IPS-20b (cell line): Measurements from ENCODE around the gene PLCB2.

ENCODE experiments used
- H3K27ac ChIP-seq: one replicate; pipeline ENCODE4 v1.5.1; 2013; ENCODE audit warnings: low read length
- H3K27me3 ChIP-seq: 2 replicates; pipeline ENCODE4 v1.6.1; 2013; ENCODE audit warnings: mild to moderate bottlenecking, low read length, inconsistent platforms; ENCODE audit not compliant: insufficient read depth
- H3K36me3 ChIP-seq: 2 replicates; pipeline ENCODE4 v1.6.1; 2013; ENCODE audit warnings: low read depth, mild to moderate bottlenecking, inconsistent platforms, low read length, moderate library complexity; ENCODE audit not compliant: insufficient read depth
- H3K4me1 ChIP-seq: 2 replicates; pipeline ENCODE4 v1.6.1; 2013; ENCODE audit warnings: mild to moderate bottlenecking, control low read depth, inconsistent platforms, low read length, moderate library complexity; ENCODE audit not compliant: insufficient read depth
- H3K4me3 ChIP-seq: 2 replicates; pipeline ENCODE4 v1.5.1; 2013; ENCODE audit warnings: mild to moderate bottlenecking, low read length, inconsistent platforms
- H3K9ac ChIP-seq: 2 replicates; pipeline ENCODE4 v1.6.1; 2013; ENCODE audit warnings: low read depth, mild to moderate bottlenecking, inconsistent platforms, low read length, moderate library complexity
- H3K9me3 ChIP-seq: 2 replicates; pipeline ENCODE4 v1.6.1; 2013; ENCODE audit warnings: mild to moderate bottlenecking, low read depth, low read length, inconsistent platforms; ENCODE audit not compliant: insufficient read depth

The PLCB2 gene

GRCh38 chr15:40307421-40308211 lies at the start of gene PLCB2:
PLCB2 (minus strand) TSS chr15:40307935; CDS start chr15:40307672, 263 bp downstream.
- no peak within 1 kb of the TSS for H3K27ac ChIP-seq
- H3K4me3 ChIP-seq = no peak within 1 kb of the TSS
- peaks cover 22% of the 10 kb centered on the region for H3K27me3 ChIP-seq
- no peaks in the 10 kb centered on the region for H3K36me3 ChIP-seq
- H3K4me1 ChIP-seq = peaks cover 20% of the 10 kb centered on the region; the same call in 1 of the 2 replicates
- H3K9me3 ChIP-seq = no peaks in the 10 kb centered on the region
- no peak within 1 kb of the TSS for H3K9ac ChIP-seq

DNA sequence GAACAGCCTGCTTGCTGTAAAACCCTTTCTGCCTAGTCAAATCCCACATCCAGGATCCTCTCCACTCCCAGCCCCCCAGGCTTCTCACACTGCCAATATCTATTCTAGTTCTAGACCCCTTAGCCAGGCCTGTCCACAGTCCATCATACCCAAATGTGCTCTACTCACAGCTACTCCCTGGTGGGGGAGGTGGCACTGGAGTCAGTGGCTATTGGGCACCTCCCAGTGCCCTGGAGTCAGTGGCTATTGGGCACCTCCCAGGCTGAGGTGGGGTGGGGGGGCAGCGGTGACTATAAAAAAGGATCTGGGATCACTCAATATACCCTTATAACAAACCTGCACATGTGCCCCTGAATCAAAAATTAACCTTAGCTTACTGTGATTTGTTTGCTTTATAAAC lies 49.5 kb upstream of the PLCB2 start:
- Histone ChIP-seq H3K36me3 (no peaks in the 10 kb centered on the region), H3K4me3 (peak overlapping the region; percentile 79; the same call in 1 of the 2 replicates), H3K27ac (no peak overlapping the region), H3K9ac (no peak overlapping the region), H3K4me1 (peaks cover 13% of the 10 kb centered on the region), H3K9me3 (no peaks in the 10 kb centered on the region), H3K27me3 (peaks cover 70% of the 10 kb centered on the region)

DNA sequence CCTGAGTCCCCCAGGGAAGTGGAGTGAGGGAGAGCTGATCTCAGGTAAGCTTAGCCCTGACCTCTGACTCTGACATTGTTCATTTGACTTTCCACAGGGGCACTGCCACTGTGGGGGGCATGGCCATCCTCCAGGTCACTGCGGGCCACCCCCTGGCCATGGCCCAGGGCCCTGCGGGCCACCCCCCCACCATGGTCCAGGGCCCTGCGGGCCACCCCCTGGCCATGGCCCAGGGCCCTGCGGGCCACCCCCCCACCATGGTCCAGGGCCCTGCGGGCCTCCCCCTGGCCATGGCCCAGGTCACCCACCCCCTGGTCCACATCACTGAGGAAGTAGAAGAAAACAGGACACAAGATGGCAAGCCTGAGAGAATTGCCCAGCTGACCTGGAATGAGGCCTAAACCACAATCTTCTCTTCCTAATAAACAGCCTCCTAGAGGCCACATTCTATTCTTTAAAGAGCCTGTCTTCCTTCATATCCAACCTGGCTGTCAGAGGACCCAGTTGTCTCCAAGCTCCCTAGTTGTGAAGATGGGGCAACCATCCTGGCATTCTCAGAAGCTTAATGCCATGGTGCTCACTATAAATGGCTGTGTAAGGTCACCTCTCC lies 48.3 kb upstream of the PLCB2 start:
- no peak overlapping the region for H3K27ac ChIP-seq
- no peaks in the 10 kb centered on the region for H3K36me3 ChIP-seq
- no peaks in the 10 kb centered on the region for H3K9me3 ChIP-seq
- peaks cover 13% of the 10 kb centered on the region for H3K4me1 ChIP-seq
- peaks cover 59% of the 10 kb centered on the region for H3K27me3 ChIP-seq
- H3K9ac ChIP-seq = no peak overlapping the region
- H3K4me3 ChIP-seq = no peak overlapping the region

DNA sequence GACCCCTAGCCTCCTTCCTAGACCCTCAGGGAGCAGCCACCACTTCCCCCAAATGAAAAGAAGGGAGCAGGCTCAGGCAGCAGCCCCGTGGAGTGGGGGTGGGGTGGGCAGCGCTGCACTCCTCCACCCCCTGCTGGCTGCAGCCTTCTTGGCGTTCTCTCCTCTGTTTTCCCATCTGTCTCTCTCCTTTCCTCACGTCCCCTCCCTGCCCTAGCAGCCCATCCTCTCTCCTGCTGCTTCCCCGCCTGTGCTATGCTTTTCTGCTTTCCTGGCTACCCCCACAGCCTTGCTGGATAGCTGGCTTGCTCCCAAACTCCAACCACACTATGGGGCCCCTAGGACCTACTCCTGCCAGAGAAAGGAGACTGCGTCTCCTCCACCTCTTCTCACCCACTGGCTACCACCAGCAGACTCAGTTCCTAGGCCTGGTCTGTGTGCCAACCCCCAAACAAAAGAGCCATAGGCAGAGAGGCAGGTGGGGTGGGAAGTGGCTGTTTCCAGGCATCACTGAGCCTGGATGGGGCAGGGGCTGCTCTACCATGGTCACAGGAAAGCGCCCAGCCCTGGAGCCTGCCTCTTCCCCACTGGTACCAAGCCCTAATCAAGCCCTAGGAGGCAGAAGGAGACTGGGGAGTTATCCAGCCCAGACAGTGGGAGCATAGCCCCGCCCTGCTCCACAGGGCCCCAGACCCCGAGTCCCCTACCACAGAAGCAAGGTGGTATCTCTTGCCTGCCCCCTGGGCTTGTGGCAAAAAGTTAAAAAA lies 46.9 kb upstream of the PLCB2 start:
- H3K27me3 ChIP-seq = peaks cover 44% of the 10 kb centered on the region
- no peak overlapping the region for H3K27ac ChIP-seq
- no peaks in the 10 kb centered on the region for H3K36me3 ChIP-seq
- peak overlapping the region; percentile 39; the same call in 1 of the 2 replicates for H3K9ac ChIP-seq
- H3K4me3 ChIP-seq = peak overlapping the region; percentile 32; the same call in 1 of the 2 replicates
- no peaks in the 10 kb centered on the region for H3K9me3 ChIP-seq
- H3K4me1 ChIP-seq = peaks cover 13% of the 10 kb centered on the region

DNA sequence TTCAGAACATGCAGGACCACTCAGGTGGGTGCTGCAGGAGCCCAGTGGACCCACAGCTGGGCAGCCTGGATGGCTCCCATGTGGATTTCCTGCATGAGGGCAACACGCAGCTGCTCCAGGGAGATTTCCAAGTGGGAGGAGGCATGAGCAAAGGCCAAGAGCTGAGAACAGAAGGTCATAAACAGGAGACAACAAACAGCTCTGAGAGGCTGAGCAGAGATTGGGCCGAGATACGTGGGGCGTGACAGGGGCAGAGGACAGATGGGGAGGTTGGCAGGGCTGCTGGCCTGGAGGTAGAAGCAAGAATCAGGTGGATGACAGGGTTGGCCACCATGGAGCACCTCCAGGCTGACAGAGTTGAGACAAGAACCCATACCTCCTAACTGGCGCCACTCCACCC lies 46.0 kb upstream of the PLCB2 start:
- H3K4me3 ChIP-seq = no peak overlapping the region; the same call in 1 of the 2 replicates
- no peak overlapping the region for H3K27ac ChIP-seq
- peaks cover 11% of the 10 kb centered on the region for H3K4me1 ChIP-seq
- peaks cover 36% of the 10 kb centered on the region for H3K27me3 ChIP-seq
- H3K9me3 ChIP-seq = no peaks in the 10 kb centered on the region
- H3K9ac ChIP-seq = no peak overlapping the region; the same call in 1 of the 2 replicates
- H3K36me3 ChIP-seq = no peaks in the 10 kb centered on the region

DNA sequence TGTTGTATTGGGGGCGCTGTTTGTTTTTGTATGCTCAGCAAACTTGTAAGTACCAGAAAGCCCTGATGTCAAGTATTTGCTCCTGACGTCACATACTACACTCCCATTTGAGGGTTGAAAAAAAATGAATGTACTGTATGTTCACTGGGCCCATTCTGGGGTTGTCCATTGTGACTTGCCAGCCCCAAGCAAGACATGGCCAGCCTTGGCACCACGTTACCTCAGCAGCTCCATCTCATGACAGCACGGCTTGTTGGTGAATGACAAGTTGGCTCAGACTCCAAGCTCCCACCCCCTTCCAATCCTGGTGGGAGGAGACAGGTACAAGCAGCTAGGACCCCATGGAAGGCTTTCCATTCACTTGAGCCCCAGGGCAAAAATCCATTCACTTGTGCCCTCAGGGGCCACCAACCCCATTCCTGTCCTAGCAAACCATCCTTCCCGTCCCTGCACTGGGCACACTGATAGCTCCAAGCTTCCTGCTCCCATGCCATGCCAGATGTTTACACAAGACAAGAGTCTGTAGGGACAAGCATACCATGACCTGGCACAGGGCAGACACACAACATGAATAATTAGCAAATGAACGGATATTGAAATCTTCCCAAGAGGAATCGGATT lies 44.7 kb upstream of the PLCB2 start:
- H3K9ac ChIP-seq = no peak overlapping the region

GRCh38 chr15:40349163-40349562 lies 41.4 kb upstream of the PLCB2 start:
- Histone ChIP-seq H3K9ac (no peak overlapping the region), H3K9me3 (no peaks in the 10 kb centered on the region), H3K4me3 (no peak overlapping the region), H3K27ac (no peak overlapping the region), H3K36me3 (no peaks in the 10 kb centered on the region), H3K4me1 (peaks cover 4% of the 10 kb centered on the region), H3K27me3 (peaks cover 12% of the 10 kb centered on the region; the same call in 1 of the 2 replicates)

More for the DNA sequence above, 44.7 kb upstream of the PLCB2 start:
- Histone ChIP-seq H3K27me3 (peaks cover 30% of the 10 kb centered on the region), H3K4me3 (no peak overlapping the region), H3K36me3 (no peaks in the 10 kb centered on the region), H3K4me1 (peaks cover 11% of the 10 kb centered on the region), H3K9me3 (no peaks in the 10 kb centered on the region), H3K27ac (no peak overlapping the region)

DNA sequence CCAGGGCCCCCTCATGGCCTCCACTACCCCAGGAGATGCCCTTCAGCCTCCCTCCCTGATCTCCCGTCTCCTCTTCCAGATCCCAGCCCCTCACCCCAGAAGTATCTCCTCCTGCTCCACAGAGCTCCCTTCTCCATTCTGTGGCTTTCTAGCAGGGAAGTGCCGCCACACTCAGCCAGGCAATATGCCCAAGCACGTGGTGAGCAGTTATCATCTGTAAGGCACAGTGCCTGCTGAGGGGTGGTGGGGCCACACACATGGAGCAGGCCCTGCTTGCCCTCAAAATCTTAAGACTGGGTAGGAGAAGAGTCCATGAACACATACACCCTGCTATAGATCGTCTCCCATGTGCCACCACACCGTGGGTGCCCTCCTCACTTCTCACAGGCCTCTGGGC lies 40.7 kb upstream of the PLCB2 start:
- no peak overlapping the region for H3K9ac ChIP-seq
- no peaks in the 10 kb centered on the region for H3K4me1 ChIP-seq
- no peak overlapping the region for H3K4me3 ChIP-seq
- H3K27me3 ChIP-seq = 0 out of 2 replicates have a peak, but pooled peaks cover 5% of the 10 kb centered on the region
- H3K9me3 ChIP-seq = no peaks in the 10 kb centered on the region
- no peaks in the 10 kb centered on the region for H3K36me3 ChIP-seq
- no peak overlapping the region for H3K27ac ChIP-seq

DNA sequence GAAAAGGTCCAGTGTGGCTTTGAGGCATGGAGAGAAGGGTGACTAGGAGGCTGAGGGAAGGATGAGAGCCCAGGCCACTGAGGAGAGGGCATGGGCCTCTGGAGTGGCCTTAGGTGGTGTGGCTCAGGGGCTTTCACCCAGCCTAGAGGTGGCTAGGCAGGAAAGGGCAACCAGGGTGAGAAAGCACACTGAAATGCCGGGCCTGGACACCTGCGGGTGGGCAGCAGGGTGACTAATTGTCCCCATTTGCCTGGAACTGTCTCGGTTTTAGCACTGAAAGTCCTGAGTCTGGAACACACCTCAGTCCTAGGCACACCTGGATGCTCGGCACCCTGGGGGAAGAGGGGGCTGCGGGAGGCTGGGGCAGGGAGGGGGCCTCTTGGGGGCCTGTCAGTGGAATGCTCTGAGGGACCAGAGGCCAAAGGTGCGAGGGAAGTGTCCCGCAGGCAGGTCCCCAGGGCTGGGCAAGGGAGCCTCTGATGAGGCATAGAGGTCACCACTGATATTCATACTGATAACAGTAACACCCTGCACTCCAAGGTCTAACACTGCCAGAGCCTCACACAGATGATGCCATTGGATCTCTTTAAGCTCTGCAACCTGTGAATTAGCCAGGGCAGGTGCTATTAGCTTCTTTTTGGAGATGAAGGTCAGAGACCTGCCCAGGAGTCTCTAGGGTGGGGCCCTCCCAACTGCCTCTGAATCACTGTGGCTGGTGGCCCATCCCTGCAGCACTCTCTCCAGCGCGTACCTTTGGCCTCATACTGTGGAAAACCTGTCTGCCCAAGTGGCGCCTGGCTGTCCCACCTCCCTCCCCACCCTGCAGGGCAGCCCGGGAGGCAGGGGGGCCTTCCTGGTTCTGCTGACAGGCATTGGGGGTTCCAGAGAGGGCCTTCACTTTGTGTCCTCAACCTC lies 40.1 kb upstream of the PLCB2 start:
- Histone ChIP-seq H3K27me3 (no peaks in the 10 kb centered on the region), H3K9ac (no peak overlapping the region), H3K4me3 (no peak overlapping the region), H3K4me1 (no peaks in the 10 kb centered on the region), H3K9me3 (no peaks in the 10 kb centered on the region), H3K27ac (no peak overlapping the region), H3K36me3 (no peaks in the 10 kb centered on the region)

DNA sequence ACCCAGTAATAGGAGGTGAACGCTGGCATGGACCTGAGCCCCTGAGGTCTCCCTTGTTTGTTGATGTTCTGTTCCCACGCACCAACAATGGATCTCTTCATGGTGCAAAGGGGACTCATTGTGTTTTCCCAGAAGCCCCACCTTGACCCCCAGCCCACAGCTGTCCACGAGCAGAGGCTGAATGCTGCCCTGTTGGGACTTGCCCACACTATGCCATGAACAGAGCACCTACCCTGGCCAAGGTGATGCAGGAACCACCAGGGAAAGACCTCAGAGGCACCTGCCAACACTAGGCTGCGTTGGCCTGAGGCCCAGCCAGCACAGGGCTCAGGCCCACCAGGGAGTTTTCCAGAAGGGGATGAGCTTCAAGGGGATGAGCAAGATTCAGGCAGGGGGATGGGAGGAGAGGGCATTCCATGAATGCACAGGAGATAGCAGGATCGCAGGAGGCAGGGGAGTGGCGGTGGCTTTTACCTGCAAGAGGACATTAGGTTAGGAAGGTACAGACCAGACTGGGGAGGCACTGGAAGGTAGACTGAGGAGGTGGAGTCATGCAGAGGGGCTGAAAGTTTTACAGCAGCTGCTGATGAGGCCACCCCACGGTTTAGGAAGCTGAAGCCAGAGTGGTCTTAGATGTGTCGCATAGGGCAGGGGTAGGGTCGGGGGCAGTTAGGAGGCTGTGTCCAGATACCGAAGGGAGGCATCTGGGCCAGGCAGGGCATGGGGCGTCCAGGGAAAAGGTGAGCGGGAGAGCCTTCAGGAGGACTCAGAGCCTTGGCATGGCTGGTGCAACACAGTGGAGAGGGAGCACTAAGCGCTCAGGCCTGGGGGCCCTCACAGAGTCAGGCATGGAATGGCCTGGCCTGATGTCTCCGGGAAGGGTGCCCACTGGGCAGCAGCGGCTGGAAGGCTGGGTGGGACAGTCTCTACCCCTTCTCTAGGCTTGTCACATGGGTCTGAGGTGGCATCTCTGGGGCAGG lies 39.1 kb upstream of the PLCB2 start:
- H3K9me3 ChIP-seq = no peaks in the 10 kb centered on the region
- H3K4me1 ChIP-seq = no peaks in the 10 kb centered on the region
- no peak overlapping the region for H3K9ac ChIP-seq
- no peaks in the 10 kb centered on the region for H3K36me3 ChIP-seq
- H3K27me3 ChIP-seq = no peaks in the 10 kb centered on the region
- no peak overlapping the region for H3K4me3 ChIP-seq
- H3K27ac ChIP-seq = no peak overlapping the region
